ENCODE measurements around the gene PHYHIPL.

DNA sequence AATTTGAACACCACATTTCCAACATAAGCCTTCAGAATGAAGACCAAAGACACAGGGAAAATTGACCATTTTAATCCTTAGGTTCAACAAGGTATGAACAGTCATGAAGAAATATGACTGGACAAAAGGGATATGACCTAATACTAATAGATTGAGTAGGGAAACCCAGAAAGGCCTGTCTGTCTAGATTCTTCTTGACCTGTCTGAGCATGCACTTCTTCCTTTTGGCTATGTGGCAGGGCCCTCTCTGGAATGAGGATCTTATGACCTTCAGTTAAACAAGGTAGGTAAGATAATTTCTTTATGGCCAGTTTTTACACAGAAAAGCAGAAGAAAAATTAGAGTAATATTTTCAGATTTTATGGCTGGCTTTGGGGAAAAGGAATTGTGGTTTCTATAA lies 3.0 kb upstream of the PHYHIPL start:
- no peak for TF ChIP-seq EP300 (IDR thresholded peaks at IDR 0.05; ENCODE audit: borderline replicate concordance in 1 of 2, low read depth in 1 of 2, low read length in 1 of 2)
- no peak for TF ChIP-seq RCOR1 (IDR thresholded peaks at IDR 0.05; ENCODE audit: low read length)
- no peak for TF ChIP-seq RFX5 (IDR thresholded peaks at IDR 0.05; ENCODE audit: low read length)
- TF ChIP-seq, protein P1, sequence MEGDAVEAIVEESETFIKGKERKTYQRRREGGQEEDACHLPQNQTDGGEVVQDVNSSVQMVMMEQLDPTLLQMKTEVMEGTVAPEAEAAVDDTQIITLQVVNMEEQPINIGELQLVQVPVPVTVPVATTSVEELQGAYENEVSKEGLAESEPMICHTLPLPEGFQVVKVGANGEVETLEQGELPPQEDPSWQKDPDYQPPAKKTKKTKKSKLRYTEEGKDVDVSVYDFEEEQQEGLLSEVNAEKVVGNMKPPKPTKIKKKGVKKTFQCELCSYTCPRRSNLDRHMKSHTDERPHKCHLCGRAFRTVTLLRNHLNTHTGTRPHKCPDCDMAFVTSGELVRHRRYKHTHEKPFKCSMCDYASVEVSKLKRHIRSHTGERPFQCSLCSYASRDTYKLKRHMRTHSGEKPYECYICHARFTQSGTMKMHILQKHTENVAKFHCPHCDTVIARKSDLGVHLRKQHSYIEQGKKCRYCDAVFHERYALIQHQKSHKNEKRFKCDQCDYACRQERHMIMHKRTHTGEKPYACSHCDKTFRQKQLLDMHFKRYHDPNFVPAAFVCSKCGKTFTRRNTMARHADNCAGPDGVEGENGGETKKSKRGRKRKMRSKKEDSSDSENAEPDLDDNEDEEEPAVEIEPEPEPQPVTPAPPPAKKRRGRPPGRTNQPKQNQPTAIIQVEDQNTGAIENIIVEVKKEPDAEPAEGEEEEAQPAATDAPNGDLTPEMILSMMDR (IDR thresholded peaks at IDR 0.05), result no peak
